Stimulated activated CD4-positive, alpha-beta T cell treated with anti-CD3 and anti-CD28 coated beads, Interleukin-2, amount 100 ng/mL, for 24 hours (primary cell): ENCODE data around the gene FCHSD2.

Experiments
- DNase-seq, 2 donors: peaks; one replicate each; pipeline ENCODE4 v3.0.0-alpha.2; 2020

Gene FCHSD2

GRCh38 chr11:73142128-73142377 is at the start of gene FCHSD2:
TSS of gene FCHSD2 (minus strand) at chr11:73142318. CDS start at chr11:73141877, 441 bp downstream.
- DNase-seq, result no peak

GRCh38 chr11:73191151-73191550 is 49.0 kb upstream of the FCHSD2 start:
- no peak for DNase-seq

GRCh38 chr11:73190557-73190885 is 48.4 kb upstream of the FCHSD2 start:
- DNase-seq, result no peak

- DNase-seq, result no peak
These were observed 47.8 kb upstream of the FCHSD2 start for GRCh38 chr11:73189723-73190556.

- DNase-seq, result no peak
These were observed 47.2 kb upstream of the FCHSD2 start for GRCh38 chr11:73189315-73189714.

GRCh38 chr11:73188301-73188700 is 46.2 kb upstream of the FCHSD2 start:
- DNase-seq, result no peak

- no peak for DNase-seq
These were observed 45.7 kb upstream of the FCHSD2 start for GRCh38 chr11:73187854-73188253.

- DNase-seq, result no peak
These were observed 44.8 kb upstream of the FCHSD2 start for GRCh38 chr11:73186886-73187285.

- DNase-seq, result no peak
These were observed 44.3 kb upstream of the FCHSD2 start for GRCh38 chr11:73186294-73186850.

GRCh38 chr11:73185680-73186293 is 43.7 kb upstream of the FCHSD2 start:
- DNase-seq, result no peak

GRCh38 chr11:73184953-73185671 is 43.0 kb upstream of the FCHSD2 start:
- peak; percentile 59 to 71 for DNase-seq

- no peak for DNase-seq
These were observed 40.8 kb upstream of the FCHSD2 start for GRCh38 chr11:73182824-73183321.

- no peak for DNase-seq
These were observed 36.6 kb upstream of the FCHSD2 start for GRCh38 chr11:73178681-73179080.

GRCh38 chr11:73177778-73178539 is 35.8 kb upstream of the FCHSD2 start:
- DNase-seq, result peak; percentile 81 to 82

- no peak for DNase-seq
These were observed 35.3 kb upstream of the FCHSD2 start for GRCh38 chr11:73177380-73177777.

GRCh38 chr11:73176874-73177155 is 34.7 kb upstream of the FCHSD2 start:
- DNase-seq, result no peak

- DNase-seq, result no peak
These were observed 34.2 kb upstream of the FCHSD2 start for GRCh38 chr11:73176145-73176873.

GRCh38 chr11:73175551-73176144 is 33.5 kb upstream of the FCHSD2 start:
- no peak for DNase-seq

GRCh38 chr11:73174495-73174791 is 32.3 kb upstream of the FCHSD2 start:
- no peak for DNase-seq

GRCh38 chr11:73173755-73174494 is 31.8 kb upstream of the FCHSD2 start:
- DNase-seq, result no peak

GRCh38 chr11:73172992-73173656 is 31.0 kb upstream of the FCHSD2 start:
- DNase-seq, result no peak
